WTC11 (cell line): ENCODE results near the gene VCX2. TPM values are rescaled to one million over a fixed set of nuclear protein-coding genes. Genes with fewer than 3 reads are reported as not detected.

Experiments
- ATAC-seq: fragments of 200-7000 bp; cut with Tn5 transposase; 2 replicates; pipeline ENCODE4 v1.10.0; 2021; ENCODE audit warnings: mild to moderate bottlenecking, moderate library complexity
- CTCF ChIA-PET: fragments of 300-600 bp; sonication (Branson Sonifier 250); formaldehyde crosslinking; loops from one replicate; lab custom pipeline; 2021; ENCODE audit warnings: antibody characterized with exemption; lab: Charles Lee
- POLR2A ChIA-PET: fragments of 350-600 bp; sonication (Branson Sonifier 250); formaldehyde crosslinking; loops from one replicate; lab custom pipeline; 2021; ENCODE audit warnings: antibody characterized with exemption; lab: Charles Lee
- DNase-seq: peaks from one replicate; pipeline ENCODE4 v3.0.0; 2021; ENCODE audit warnings: low spot score
- H3K27ac Mint-ChIP-seq: 2 replicates; pipeline ENCODE4 v1.8.0; 2021; ENCODE audit warnings: mixed read lengths
- H3K27me3 Mint-ChIP-seq: 2 replicates; pipeline ENCODE4 v1.8.0; 2021; ENCODE audit warnings: low read depth, mild to moderate bottlenecking, moderate library complexity, mixed read lengths
- H3K36me3 Mint-ChIP-seq: 2 replicates; pipeline ENCODE4 v1.8.0; 2021; ENCODE audit warnings: mixed read lengths
- H3K4me1 Mint-ChIP-seq: 2 replicates; pipeline ENCODE4 v1.8.0; 2022; ENCODE audit warnings: mixed read lengths
- H3K4me3 Mint-ChIP-seq: 2 replicates; pipeline ENCODE4 v1.8.0; 2021; ENCODE audit warnings: mild to moderate bottlenecking, moderate library complexity, mixed read lengths
- H3K9me3 Mint-ChIP-seq: 2 replicates; pipeline ENCODE4 v1.8.0; 2021; ENCODE audit warnings: mixed read lengths
- ATF1 ChIP-seq: sonication (generic); formaldehyde crosslinking; IDR thresholded peaks from 2 replicates; pipeline ENCODE4 v1.8.1; 2023; ENCODE audit warnings: mild to moderate bottlenecking, moderate library complexity, missing genetic modification reagents
- ETV6 ChIP-seq: sonication (generic); formaldehyde crosslinking; IDR thresholded peaks from 2 replicates; pipeline ENCODE4 v1.8.1; 2022; ENCODE audit warnings: mild to moderate bottlenecking, missing genetic modification reagents
- FOXK1 ChIP-seq: sonication (generic); formaldehyde crosslinking; IDR thresholded peaks from 2 replicates; pipeline ENCODE4 v1.8.0; 2022; ENCODE audit warnings: mild to moderate bottlenecking, moderate library complexity, missing genetic modification reagents
- JAZF1 ChIP-seq: fragments of 250-450 bp; sonication (Bioruptor Pico); IDR thresholded peaks from 2 replicates; pipeline ENCODE4 v1.9.0; 2021; ENCODE audit warnings: moderate library complexity, mild to moderate bottlenecking, inconsistent platforms
- JUN ChIP-seq: sonication (generic); formaldehyde crosslinking; IDR thresholded peaks from 2 replicates; pipeline ENCODE4 v1.8.0; 2023; ENCODE audit warnings: mild to moderate bottlenecking, missing genetic modification reagents
- KAT7 ChIP-seq: sonication (generic); formaldehyde crosslinking; IDR thresholded peaks from 2 replicates; pipeline ENCODE4 v1.8.1; 2023; ENCODE audit warnings: missing genetic modification reagents, mild to moderate bottlenecking, borderline replicate concordance
- RELA ChIP-seq: sonication (generic); formaldehyde crosslinking; IDR thresholded peaks from 2 replicates; pipeline ENCODE4 v1.8.1; 2022; ENCODE audit warnings: missing genetic modification reagents, mild to moderate bottlenecking, borderline replicate concordance
- SMAD3 ChIP-seq: sonication (generic); formaldehyde crosslinking; IDR thresholded peaks from 2 replicates; pipeline ENCODE4 v1.8.0; 2022; ENCODE audit warnings: missing genetic modification reagents, mild to moderate bottlenecking, borderline replicate concordance
- SOX15 ChIP-seq: fragments of 250-450 bp; sonication (Bioruptor Pico); IDR thresholded peaks from 2 replicates; pipeline ENCODE4 v1.9.0; 2021; ENCODE audit warnings: mild to moderate bottlenecking
- ZBTB21 ChIP-seq: sonication (generic); formaldehyde crosslinking; IDR thresholded peaks from 2 replicates; pipeline ENCODE4 v1.8.1; 2023; ENCODE audit warnings: mild to moderate bottlenecking, missing genetic modification reagents, borderline replicate concordance
- ZNF317 ChIP-seq: sonication (generic); formaldehyde crosslinking; IDR thresholded peaks from 2 replicates; pipeline ENCODE4 v1.8.1; 2023; ENCODE audit warnings: low read depth, mild to moderate bottlenecking, moderate library complexity, missing genetic modification reagents, borderline replicate concordance
- ZNF423 ChIP-seq: fragments of 250-450 bp; sonication (Bioruptor Pico); IDR thresholded peaks from 2 replicates; pipeline ENCODE4 v2.1.2; 2022; ENCODE audit warnings: mild to moderate bottlenecking, moderate library complexity
- total RNA-seq: library from RNA; stranded (reverse); gene quantifications from 3 replicates; pipeline ENCODE4 v1.2.3, GENCODE V29; 2021
- TF ChIP-seq, protein P1 (sequence below): sonication (generic); formaldehyde crosslinking; IDR thresholded peaks from 2 replicates; pipeline ENCODE4 v1.8.0; 2023; ENCODE audit warnings: missing genetic modification reagents, mild to moderate bottlenecking, borderline replicate concordance
- TF ChIP-seq, protein P2 (sequence below): sonication (generic); formaldehyde crosslinking; IDR thresholded peaks from 2 replicates; pipeline ENCODE4 v1.8.1; 2023; ENCODE audit warnings: mild to moderate bottlenecking, missing genetic modification reagents, borderline replicate concordance
- TF ChIP-seq, protein P3 (sequence below): fragments of 250-450 bp; sonication (Bioruptor Pico); IDR thresholded peaks from 2 replicates; pipeline ENCODE4 v1.9.0; 2021; ENCODE audit warnings: moderate library complexity, mild to moderate bottlenecking, inconsistent platforms, borderline replicate concordance
- TF ChIP-seq, protein P4 (sequence below): sonication (generic); formaldehyde crosslinking; IDR thresholded peaks from 2 replicates; pipeline ENCODE4 v1.8.0; 2022; ENCODE audit warnings: missing genetic modification reagents
- TF ChIP-seq, protein P5 (sequence below): sonication (generic); formaldehyde crosslinking; IDR thresholded peaks from 2 replicates; pipeline ENCODE4 v1.8.1; 2022; ENCODE audit warnings: low read depth, mild to moderate bottlenecking, moderate library complexity, missing genetic modification reagents, borderline replicate concordance

VCX2 gene
- total RNA-seq, 1 experiment from 2014 or later: not detected

DNA sequence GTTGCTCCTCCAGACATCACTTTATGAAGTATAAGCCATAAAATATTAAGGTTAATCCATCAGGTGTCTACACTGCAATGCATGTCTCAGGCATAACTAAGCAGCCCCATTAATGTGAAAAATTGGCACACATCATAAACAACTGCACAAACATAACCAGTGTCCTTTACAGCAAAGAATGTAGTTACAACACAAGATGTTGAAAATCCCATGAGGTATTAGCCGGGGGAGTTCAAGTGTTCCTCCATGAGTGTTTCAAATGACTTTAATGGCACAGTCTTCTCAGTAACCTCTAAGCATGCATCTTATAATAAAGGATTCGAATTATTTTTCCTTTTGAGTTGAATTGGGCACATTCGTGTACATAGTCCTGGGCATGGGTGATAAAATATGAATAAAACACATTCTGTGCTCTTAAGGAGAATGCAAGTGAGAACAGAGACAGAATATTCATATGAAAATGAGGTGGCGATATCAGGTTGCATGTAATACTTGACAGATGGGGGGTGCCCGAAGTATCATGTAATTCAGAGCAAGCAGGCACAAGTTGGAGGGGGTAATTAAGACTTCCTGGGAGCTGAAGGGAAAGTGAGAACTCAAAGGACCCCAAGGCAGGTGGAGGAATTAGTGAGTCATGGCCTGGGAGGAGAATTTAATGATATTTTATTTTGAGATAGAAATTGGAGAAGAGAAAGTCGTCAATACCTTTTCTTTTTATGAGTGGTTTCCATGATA, 18.2 kb upstream of the VCX2 start:
- TF ChIP-seq FOXK1 (CRISPR knock-in tag) (no peak), SMAD3 (no peak), JUN (no peak), SOX15 (no peak), ZNF423 (CRISPR knock-in tag) (no peak), RELA (no peak), ATF1 (no peak), ZBTB21 (CRISPR knock-in tag) (no peak), ETV6 (CRISPR knock-in tag) (no peak), KAT7 (no peak), ZNF317 (CRISPR knock-in tag) (no peak), JAZF1 (CRISPR knock-in tag) (no peak)
- TF ChIP-seq, protein P1, sequence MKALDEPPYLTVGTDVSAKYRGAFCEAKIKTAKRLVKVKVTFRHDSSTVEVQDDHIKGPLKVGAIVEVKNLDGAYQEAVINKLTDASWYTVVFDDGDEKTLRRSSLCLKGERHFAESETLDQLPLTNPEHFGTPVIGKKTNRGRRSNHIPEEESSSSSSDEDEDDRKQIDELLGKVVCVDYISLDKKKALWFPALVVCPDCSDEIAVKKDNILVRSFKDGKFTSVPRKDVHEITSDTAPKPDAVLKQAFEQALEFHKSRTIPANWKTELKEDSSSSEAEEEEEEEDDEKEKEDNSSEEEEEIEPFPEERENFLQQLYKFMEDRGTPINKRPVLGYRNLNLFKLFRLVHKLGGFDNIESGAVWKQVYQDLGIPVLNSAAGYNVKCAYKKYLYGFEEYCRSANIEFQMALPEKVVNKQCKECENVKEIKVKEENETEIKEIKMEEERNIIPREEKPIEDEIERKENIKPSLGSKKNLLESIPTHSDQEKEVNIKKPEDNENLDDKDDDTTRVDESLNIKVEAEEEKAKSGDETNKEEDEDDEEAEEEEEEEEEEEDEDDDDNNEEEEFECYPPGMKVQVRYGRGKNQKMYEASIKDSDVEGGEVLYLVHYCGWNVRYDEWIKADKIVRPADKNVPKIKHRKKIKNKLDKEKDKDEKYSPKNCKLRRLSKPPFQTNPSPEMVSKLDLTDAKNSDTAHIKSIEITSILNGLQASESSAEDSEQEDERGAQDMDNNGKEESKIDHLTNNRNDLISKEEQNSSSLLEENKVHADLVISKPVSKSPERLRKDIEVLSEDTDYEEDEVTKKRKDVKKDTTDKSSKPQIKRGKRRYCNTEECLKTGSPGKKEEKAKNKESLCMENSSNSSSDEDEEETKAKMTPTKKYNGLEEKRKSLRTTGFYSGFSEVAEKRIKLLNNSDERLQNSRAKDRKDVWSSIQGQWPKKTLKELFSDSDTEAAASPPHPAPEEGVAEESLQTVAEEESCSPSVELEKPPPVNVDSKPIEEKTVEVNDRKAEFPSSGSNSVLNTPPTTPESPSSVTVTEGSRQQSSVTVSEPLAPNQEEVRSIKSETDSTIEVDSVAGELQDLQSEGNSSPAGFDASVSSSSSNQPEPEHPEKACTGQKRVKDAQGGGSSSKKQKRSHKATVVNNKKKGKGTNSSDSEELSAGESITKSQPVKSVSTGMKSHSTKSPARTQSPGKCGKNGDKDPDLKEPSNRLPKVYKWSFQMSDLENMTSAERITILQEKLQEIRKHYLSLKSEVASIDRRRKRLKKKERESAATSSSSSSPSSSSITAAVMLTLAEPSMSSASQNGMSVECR (CRISPR knock-in tag): no peak
- TF ChIP-seq, protein P2, sequence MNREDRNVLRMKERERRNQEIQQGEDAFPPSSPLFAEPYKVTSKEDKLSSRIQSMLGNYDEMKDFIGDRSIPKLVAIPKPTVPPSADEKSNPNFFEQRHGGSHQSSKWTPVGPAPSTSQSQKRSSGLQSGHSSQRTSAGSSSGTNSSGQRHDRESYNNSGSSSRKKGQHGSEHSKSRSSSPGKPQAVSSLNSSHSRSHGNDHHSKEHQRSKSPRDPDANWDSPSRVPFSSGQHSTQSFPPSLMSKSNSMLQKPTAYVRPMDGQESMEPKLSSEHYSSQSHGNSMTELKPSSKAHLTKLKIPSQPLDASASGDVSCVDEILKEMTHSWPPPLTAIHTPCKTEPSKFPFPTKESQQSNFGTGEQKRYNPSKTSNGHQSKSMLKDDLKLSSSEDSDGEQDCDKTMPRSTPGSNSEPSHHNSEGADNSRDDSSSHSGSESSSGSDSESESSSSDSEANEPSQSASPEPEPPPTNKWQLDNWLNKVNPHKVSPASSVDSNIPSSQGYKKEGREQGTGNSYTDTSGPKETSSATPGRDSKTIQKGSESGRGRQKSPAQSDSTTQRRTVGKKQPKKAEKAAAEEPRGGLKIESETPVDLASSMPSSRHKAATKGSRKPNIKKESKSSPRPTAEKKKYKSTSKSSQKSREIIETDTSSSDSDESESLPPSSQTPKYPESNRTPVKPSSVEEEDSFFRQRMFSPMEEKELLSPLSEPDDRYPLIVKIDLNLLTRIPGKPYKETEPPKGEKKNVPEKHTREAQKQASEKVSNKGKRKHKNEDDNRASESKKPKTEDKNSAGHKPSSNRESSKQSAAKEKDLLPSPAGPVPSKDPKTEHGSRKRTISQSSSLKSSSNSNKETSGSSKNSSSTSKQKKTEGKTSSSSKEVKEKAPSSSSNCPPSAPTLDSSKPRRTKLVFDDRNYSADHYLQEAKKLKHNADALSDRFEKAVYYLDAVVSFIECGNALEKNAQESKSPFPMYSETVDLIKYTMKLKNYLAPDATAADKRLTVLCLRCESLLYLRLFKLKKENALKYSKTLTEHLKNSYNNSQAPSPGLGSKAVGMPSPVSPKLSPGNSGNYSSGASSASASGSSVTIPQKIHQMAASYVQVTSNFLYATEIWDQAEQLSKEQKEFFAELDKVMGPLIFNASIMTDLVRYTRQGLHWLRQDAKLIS (CRISPR knock-in tag): no peak
- TF ChIP-seq, protein P3, sequence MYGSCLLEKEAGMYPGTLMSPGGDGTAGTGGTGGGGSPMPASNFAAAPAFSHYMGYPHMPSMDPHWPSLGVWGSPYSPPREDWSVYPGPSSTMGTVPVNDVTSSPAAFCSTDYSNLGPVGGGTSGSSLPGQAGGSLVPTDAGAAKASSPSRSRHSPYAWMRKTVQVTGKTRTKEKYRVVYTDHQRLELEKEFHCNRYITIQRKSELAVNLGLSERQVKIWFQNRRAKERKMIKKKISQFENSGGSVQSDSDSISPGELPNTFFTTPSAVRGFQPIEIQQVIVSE (CRISPR knock-in tag): no peak
- TF ChIP-seq, protein P4, sequence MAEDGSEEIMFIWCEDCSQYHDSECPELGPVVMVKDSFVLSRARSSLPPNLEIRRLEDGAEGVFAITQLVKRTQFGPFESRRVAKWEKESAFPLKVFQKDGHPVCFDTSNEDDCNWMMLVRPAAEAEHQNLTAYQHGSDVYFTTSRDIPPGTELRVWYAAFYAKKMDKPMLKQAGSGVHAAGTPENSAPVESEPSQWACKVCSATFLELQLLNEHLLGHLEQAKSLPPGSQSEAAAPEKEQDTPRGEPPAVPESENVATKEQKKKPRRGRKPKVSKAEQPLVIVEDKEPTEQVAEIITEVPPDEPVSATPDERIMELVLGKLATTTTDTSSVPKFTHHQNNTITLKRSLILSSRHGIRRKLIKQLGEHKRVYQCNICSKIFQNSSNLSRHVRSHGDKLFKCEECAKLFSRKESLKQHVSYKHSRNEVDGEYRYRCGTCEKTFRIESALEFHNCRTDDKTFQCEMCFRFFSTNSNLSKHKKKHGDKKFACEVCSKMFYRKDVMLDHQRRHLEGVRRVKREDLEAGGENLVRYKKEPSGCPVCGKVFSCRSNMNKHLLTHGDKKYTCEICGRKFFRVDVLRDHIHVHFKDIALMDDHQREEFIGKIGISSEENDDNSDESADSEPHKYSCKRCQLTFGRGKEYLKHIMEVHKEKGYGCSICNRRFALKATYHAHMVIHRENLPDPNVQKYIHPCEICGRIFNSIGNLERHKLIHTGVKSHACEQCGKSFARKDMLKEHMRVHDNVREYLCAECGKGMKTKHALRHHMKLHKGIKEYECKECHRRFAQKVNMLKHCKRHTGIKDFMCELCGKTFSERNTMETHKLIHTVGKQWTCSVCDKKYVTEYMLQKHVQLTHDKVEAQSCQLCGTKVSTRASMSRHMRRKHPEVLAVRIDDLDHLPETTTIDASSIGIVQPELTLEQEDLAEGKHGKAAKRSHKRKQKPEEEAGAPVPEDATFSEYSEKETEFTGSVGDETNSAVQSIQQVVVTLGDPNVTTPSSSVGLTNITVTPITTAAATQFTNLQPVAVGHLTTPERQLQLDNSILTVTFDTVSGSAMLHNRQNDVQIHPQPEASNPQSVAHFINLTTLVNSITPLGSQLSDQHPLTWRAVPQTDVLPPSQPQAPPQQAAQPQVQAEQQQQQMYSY (CRISPR knock-in tag): no peak
- TF ChIP-seq, protein P5, sequence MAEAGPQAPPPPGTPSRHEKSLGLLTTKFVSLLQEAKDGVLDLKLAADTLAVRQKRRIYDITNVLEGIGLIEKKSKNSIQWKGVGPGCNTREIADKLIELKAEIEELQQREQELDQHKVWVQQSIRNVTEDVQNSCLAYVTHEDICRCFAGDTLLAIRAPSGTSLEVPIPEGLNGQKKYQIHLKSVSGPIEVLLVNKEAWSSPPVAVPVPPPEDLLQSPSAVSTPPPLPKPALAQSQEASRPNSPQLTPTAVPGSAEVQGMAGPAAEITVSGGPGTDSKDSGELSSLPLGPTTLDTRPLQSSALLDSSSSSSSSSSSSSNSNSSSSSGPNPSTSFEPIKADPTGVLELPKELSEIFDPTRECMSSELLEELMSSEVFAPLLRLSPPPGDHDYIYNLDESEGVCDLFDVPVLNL (CRISPR knock-in tag): no peak
- H3K27me3 Mint-ChIP-seq: no peaks in the 10 kb centered on the region
- no peaks in the 10 kb centered on the region for H3K36me3 Mint-ChIP-seq
- ChIA-PET CTCF (no interaction called here), POLR2A (no interaction called here)
- H3K4me3 Mint-ChIP-seq: no peak overlapping the region
- H3K4me1 Mint-ChIP-seq: peaks cover 10% of the 10 kb centered on the region
- no peak for ATAC-seq
- no peak for DNase-seq
- H3K27ac Mint-ChIP-seq: no peak overlapping the region
- H3K9me3 Mint-ChIP-seq: no peaks in the 10 kb centered on the region
